T follicular helper cell (primary cell): ENCODE data around the gene FRMD6.
"Not testable (repeated sequence)": the region's sequence is repeated elsewhere in the genome, so short reads cannot be mapped to it uniquely, and the experiment has no call there.

ENCODE experiments used
- DNase-seq: peaks from one replicate; pipeline ENCODE4 v3.0.0-alpha.2; 2020; ENCODE audit warnings: low read depth

FRMD6 gene

GRCh38 chr14:51725061-51725460, 73.4 kb downstream of the FRMD6 start:
- DNase-seq = no peak

DNA sequence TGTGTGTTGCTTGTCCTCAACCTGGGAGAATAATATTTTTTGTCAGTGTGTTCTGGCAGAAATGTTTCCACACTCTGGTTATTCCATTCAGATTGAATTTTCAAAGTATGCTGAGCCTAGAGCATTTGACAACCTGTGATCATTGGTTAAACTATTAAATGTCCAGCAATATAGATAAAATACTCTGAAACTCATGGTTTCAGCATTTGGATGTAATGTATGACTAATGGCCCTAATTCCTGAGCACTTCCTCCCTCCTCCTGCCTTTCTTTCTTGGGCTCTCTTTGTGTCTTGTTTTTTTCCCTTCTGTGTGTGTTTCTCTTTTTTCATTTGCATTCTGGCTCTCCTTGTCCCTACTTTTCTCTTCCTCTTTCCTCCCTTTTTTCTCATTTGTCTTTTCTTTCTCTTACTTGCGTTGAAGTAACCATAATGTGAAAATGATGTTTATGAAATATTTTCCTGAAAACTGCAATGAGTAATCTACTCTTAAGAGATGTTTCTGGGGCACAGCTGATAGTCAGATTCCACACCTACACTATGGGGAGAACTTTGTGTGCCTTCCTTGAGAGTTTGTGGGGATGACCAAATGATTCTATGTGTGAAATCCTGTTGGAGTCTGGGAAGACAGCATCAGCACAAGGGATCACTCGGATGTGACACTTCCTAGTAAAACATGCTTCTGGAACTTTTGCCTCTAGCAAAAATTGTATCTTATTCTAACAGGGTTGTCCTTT, 74.6 kb downstream of the FRMD6 start:
- DNase-seq = no peak

GRCh38 chr14:51727526-51727925, 75.8 kb downstream of the FRMD6 start:
- no peak for DNase-seq

GRCh38 chr14:51730098-51730497, 78.4 kb downstream of the FRMD6 start:
- no peak for DNase-seq

GRCh38 chr14:51730684-51731083, 79.0 kb downstream of the FRMD6 start:
- DNase-seq = no peak

DNA sequence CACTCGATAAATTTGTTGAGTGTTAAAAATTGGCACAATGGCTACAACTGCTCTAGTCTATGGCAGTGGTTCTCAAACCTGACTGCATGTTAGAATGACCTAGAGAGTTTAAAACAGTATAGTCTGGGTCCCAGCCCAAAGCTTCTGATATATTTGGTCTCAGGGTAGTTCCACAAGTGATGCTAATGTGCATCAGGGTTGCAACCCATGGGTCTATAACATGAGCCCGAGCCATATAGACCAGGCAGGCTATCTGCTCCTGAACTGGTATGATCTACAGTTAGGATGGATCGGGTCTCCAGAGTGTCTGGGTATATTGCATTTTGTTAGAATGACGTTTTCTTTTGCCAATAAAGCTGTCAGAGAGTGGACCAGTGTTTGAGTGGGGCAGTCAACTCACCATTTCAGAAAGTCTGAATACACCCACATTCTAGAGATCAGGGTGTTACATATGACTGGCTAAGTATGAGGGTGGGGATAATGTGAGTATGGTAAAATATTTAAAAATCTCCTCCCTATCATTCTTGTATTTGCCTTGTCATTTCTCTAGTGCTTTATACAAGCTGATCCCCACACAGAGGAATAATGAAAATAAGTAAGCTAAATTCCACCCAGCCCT, 80.9 kb downstream of the FRMD6 start:
- DNase-seq = no peak

DNA sequence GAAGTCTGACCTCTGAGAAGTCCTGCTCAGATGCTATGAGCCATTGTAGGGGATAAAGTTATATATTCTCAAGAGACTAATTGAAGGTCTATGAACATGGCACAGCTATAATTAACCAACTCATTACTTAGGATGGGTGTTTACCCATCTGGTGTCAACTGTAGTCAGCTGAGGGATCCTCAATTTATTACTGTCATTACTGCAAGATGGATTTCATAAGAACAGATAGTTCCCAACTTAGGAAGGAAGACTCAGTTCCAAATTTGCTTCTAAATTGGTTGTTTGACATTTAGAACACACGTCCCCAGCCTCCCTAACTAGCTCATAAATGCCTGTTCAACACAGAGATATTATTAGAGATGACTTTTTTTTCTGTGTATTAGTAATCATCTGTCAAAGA, 81.4 kb downstream of the FRMD6 start:
- no peak for DNase-seq

DNA sequence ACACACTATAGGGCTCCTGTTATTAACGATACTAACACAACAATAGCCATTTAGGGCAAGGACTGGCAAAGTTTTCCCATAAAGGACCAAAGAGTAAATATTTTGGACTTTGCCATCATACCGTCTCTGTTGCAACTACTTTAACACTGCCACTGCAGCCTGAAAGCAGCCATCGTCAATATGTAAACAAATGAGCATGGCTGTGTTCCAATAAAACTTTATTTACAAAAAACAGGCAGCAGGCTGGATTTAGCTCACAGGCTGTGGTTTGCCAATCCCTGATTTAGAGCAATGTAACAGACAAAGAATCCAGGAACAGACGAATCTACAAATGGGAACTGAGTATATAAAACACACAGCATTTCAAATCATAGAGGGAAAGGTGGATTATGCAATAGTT, 84.1 kb downstream of the FRMD6 start:
- DNase-seq = no peak

DNA sequence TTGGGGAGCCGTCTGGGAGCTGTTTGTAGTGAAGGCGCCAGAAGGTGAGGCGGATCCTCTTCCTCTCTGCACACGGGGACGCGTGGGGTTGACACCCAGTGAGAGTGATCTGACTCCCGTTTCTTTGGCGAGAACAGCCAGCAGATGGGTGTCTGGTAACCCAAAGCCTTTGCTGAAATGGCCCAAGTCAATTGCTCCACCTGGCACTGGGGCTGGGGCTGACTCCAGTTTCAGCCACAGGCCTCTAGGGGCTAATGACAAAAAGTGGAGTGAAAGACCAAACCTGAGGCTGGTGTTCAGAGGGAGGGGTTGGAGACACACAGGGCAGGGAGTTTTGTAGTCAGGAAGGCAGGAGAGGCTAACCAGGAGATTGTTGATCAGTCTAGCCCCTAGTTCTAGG, 87.0 kb downstream of the FRMD6 start:
- no peak for DNase-seq

DNA sequence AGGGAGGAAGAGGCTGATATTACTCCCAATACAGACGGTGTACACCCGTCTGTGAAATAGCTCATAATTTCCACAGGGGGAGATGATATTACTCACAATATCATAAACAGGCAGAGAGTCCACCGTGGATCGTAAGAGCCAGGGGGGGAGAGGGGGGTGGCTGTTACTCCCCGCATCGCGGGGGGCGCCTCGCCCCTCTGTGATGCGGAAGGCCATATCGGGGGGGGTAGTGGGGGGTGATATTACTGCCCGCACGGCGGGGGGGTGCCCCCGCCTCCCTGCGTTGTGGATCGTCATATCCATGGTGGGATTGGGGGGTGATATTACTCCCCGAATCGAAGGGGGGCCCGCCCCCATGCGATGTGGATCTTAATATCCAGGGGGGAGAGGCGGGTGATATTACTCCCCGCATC, 91.9 kb downstream of the FRMD6 start:
- DNase-seq = no peak

DNA sequence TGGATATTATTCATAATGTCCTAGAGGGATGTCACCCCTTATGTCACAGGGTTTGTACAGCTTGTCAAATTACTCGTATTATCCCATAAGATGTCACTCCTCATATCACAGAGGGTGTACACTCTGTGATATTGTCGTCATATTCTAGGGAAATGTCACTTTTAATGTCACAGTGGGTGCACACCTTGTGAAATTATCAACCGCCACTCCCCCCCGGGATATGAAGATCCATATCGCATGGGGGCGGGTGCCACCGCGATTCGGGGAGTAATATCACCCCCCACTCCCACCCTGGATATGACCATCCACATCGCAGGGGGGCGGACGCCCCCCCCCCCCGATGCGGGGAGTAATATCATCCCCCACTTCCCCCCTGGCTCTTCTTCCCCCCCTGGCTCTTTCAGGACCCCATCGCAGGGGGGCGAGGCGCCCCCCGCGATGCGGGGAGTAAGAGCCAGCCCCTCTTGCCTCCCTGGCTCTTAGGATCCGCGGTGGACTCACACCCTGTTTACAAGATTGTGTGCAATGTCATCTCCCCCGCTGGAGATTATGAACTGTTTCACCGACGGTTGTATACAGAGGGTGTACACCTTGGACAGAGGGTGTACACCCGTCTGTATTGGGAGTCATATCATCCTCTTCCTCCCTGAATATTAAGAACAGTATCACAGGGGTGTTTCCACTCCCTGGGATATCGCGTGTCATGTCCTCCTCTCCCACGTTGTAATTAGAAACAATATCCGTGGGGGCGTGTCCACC, 92.8 kb downstream of the FRMD6 start:
- DNase-seq = no peak

- DNase-seq = not testable (repeated sequence)
Measured at GRCh38 chr14:51746823-51747222, 95.1 kb downstream of the FRMD6 start.

GRCh38 chr14:51750542-51750941, 98.8 kb downstream of the FRMD6 start:
- DNase-seq = no peak

DNA sequence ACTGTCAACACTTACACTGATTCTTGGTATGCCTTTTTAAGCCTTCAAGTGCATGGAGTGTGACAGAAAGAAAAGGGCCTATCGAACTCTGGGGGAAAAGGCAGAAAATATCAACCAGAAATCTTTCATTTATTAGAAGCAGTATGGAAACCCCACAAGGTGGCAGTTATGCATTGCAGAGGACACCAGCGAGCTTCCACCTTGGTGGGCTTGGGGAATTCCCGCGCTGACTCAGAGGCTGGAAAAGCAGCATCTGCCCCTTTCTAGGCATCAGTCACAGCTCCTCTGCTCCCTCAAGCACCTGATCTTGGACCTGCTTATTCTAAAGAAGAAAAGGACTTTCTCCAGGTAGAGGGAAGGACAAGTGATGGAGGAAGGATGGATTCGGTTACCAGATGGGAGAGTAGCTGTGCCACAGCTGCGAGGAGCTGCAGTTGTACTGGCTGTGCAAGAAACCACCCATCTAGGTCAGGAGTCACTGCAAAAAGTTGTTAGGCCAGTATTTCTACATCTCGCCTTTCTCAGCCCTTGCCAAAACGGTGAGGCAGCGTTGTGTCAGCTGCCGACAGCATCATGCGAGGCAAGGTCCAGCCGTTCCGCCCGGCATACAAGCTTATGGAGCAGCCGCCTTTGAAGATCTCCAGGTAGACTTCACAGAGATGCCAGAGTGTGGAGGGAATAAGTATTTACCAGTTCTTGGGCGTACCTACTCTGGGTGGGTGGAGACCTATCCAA, 100.1 kb downstream of the FRMD6 start:
- DNase-seq = not testable (repeated sequence)

DNA sequence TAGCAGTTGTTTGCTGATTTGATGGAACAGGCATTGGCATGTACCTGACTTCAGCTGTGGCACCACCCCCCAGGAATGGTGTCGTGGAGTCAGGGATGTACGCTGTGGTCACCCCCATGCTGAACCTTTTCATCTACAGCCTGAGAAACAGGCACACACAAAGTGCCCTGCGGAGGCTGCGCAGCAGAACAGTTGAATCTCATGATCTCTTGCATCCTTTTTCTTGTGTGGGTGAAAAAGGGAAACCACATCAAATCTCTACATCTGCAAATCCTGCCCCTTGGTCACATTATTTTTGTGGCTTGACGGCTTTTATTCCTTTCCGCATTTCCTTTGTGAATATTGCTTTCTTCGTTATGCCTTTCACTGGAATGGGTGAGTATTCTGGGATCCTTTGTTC, 106.0 kb downstream of the FRMD6 start:
- DNase-seq = not testable (repeated sequence)

DNA sequence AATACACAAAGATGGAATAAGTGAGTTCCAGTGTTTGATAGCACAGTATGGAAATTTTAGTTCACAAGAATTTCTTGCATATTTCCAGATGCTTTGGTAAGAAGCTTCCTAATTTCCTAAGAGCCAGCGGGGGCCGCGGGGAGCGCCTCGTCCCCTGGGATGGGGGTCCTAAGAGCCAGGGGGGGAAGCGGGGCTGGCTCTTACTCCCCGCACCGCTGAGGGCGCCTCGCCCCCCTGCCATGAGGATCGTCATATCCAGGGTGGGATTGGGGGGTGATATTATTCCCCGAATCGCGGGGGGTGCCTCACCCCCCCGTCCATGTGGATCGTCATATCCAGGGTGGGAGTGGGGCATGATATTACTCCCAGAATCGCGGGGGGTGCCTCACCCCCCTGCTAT, 108.2 kb downstream of the FRMD6 start:
- no peak for DNase-seq

- DNase-seq = not testable (repeated sequence)
Measured at GRCh38 chr14:51765726-51766125, 114.0 kb downstream of the FRMD6 start.

- not testable (repeated sequence) for DNase-seq
Measured at GRCh38 chr14:51766586-51766985, 114.9 kb downstream of the FRMD6 start.

DNA sequence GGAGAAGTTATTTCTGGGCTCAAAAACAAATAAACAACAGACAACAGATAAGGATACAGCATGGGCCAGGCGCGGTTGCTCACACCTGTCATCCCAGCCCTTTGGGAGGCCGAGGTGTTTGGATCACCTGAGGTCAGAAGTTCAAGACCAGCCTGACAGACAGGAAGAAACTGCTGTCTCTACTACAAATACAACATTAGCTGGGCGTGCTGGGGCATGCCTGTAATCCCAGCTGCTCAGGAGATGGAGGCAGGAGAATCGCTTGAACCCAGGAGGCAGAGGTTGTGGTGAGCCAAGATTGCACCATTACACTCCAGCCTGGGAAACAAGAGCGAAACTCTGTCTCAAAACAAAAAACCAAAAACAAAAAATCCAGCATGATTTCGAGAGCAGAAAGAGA, 117.6 kb downstream of the FRMD6 start:
- DNase-seq = not testable (repeated sequence)

GRCh38 chr14:51774209-51774608, 122.5 kb downstream of the FRMD6 start:
- no peak for DNase-seq

- no peak for DNase-seq
Measured at GRCh38 chr14:51776102-51776894, 124.6 kb downstream of the FRMD6 start.
